A549 (cell line): Measurements from ENCODE around the gene HNF1A. TPM values are rescaled to one million over a fixed set of nuclear protein-coding genes. Genes with fewer than 3 reads are reported as not detected.

Experiments
- ATAC-seq, 2 experiments: fragments of 200-7000 bp in 1 of 2; fragments of >200 bp in 1 of 2; cut with Nextera tagmentation in 1 of 2; cut with Tn5 transposase in 1 of 2; 3 replicates each; pipeline versions ENCODE4 v1.8.0 to v1.9.1; 2018 to 2020; ENCODE audit warnings: mild to moderate bottlenecking in 1 of 2, moderate library complexity in 1 of 2
- CTCF ChIA-PET: fragments of 300-600 bp; sonication (Branson Sonifier 250); formaldehyde crosslinking; extraction: SDS; loops from one replicate; lab custom pipeline; 2021; ENCODE audit warnings: antibody characterized with exemption, inconsistent platforms; lab: Yijun Ruan, JAX
- POLR2A ChIA-PET: fragments of 350-600 bp; formaldehyde crosslinking; extraction: SDS; loops from one replicate; lab custom pipeline; 2021; ENCODE audit warnings: antibody characterized with exemption, inconsistent platforms; lab: Yijun Ruan, JAX
- DNase-seq, 2 experiments: peaks; one replicate each; pipeline versions ENCODE4 v3.0.0 to v3.0.0-alpha.2; 2011 to 2016; ENCODE audit warnings: low read depth in 1 of 2, low spot score in 1 of 2
- FAIRE-seq: peaks from 2 replicates; lab custom pipeline; 2011; peaks lifted over from hg19 to GRCh38; lab: Jason Lieb, UNC
- H3K27ac ChIP-seq, 2 experiments: fragments of >200 bp; sonication (Bioruptor Twin); formaldehyde crosslinking; 3 replicates each; pipeline ENCODE4 v1.5.1; 2016 to 2017
- H3K4me1 ChIP-seq: fragments of >200 bp; sonication (Bioruptor Twin); formaldehyde crosslinking; 3 replicates; pipeline ENCODE4 v1.6.1; 2016
- H3K4me2 ChIP-seq: fragments of >200 bp; sonication (Bioruptor Twin); formaldehyde crosslinking; 3 replicates; pipeline ENCODE4 v1.6.1; 2016
- H3K4me3 ChIP-seq: fragments of >200 bp; sonication (Bioruptor Twin); formaldehyde crosslinking; 3 replicates; pipeline ENCODE4 v1.5.1; 2016
- H3K9me3 ChIP-seq: fragments of >200 bp; sonication (Bioruptor Twin); formaldehyde crosslinking; 3 replicates; pipeline ENCODE4 v1.6.1; 2016
- ATOH8 ChIP-seq: fragments of 250-450 bp; sonication (Bioruptor Pico); IDR thresholded peaks from 2 replicates; pipeline ENCODE4 v1.5.0; 2020; ENCODE audit warnings: low read depth, mild to moderate bottlenecking, moderate library complexity
- CBX8 ChIP-seq: fragments of 200-600 bp; sonication (generic); IDR thresholded peaks from 2 replicates; pipeline ENCODE4 v1.6.1; 2016
- CEBPB ChIP-seq, 2 experiments: fragments of >200 bp in 1 of 2; sonication (Bioruptor Twin) in 1 of 2; formaldehyde crosslinking in 1 of 2; IDR thresholded peaks; 2 replicates each; pipeline ENCODE4 v1.6.1; 2012 to 2016
- CHD2 ChIP-seq: fragments of 150-350 bp; IDR thresholded peaks from 2 replicates; pipeline ENCODE4 v1.6.1; 2014; ENCODE audit warnings: low read length; ENCODE audit not compliant: partially characterized antibody
- CHD4 ChIP-seq: fragments of 200-600 bp; sonication (generic); IDR thresholded peaks from 2 replicates; pipeline ENCODE4 v1.6.1; 2016; ENCODE audit warnings: antibody characterized with exemption, mild to moderate bottlenecking, borderline replicate concordance
- FOSL2 ChIP-seq, 2 experiments: fragments of 450-650 bp in 1 of 2; fragments of >200 bp in 1 of 2; sonication (Bioruptor Twin) in 1 of 2; formaldehyde crosslinking; IDR thresholded peaks; 2 replicates each; pipeline versions ENCODE4 v1.5.0 to v1.6.1; 2016 to 2020; ENCODE audit warnings: mild to moderate bottlenecking in 1 of 2, moderate library complexity in 1 of 2
- GATA3 ChIP-seq: IDR thresholded peaks from 2 replicates; pipeline ENCODE4 v1.6.1; 2012; ENCODE audit warnings: borderline replicate concordance
- HEYL ChIP-seq: fragments of 250-450 bp; sonication (Bioruptor Pico); IDR thresholded peaks from 2 replicates; pipeline ENCODE4 v1.8.0; 2021; ENCODE audit warnings: mild to moderate bottlenecking, moderate library complexity
- HOXB13 ChIP-seq: fragments of 250-450 bp; sonication (Bioruptor Pico); IDR thresholded peaks from 2 replicates; pipeline ENCODE4 v1.5.0; 2020; ENCODE audit warnings: low read depth, mild to moderate bottlenecking, moderate library complexity
- KDM5A ChIP-seq: fragments of 200-600 bp; sonication (generic); IDR thresholded peaks from 2 replicates; pipeline ENCODE4 v1.6.1; 2016; ENCODE audit warnings: antibody characterized with exemption, mild to moderate bottlenecking
- MAFK ChIP-seq: fragments of 450-650 bp; IDR thresholded peaks from 2 replicates; pipeline ENCODE4 v1.6.1; 2014; ENCODE audit not compliant: partially characterized antibody
- PBX3 ChIP-seq: IDR thresholded peaks from 2 replicates; pipeline ENCODE4 v1.6.1; 2012
- USF2 ChIP-seq: fragments of 450-650 bp; IDR thresholded peaks from 2 replicates; pipeline ENCODE4 v1.6.1; 2014; ENCODE audit warnings: antibody characterized with exemption
- ZSCAN20 ChIP-seq: fragments of 250-450 bp; sonication (Bioruptor Pico); IDR thresholded peaks from 2 replicates; pipeline ENCODE4 v1.8.0; 2022; ENCODE audit warnings: mild to moderate bottlenecking, moderate library complexity
- WGBS: methylation state at CpG from one replicate; pipeline ENCODE4 v1.1.6; 2017; ENCODE audit errors: missing lambda C conversion rate; 5-methylcytosine and 5-hydroxymethylcytosine counted together
- polyA plus RNA-seq, 4 experiments: library from polyadenylated mRNA; depleted of rRNA in 3 of 4; stranded (reverse); fragments of >200 nt; fragmentation: RNase III in 1 of 4; extraction: RNeasy Plus Mini Kit Qiagen cat#74134 plus additional on column Dnase treatment in 1 of 4; gene quantifications; 2 replicates in 3 of 4; 3 replicates in 1 of 4; pipeline ENCODE4 v1.2.3, GENCODE V29; 2011 to 2017

HNF1A gene
- polyA plus RNA-seq, 2 of the 4 experiments (the other 2 are of a cell fraction) = 2.6 to 7.3 TPM

GRCh38 chr12:121026274-121027045 lies 48.1 kb downstream of the HNF1A start:
- FAIRE-seq = no peak
- WGBS = 87% methylated on average over 10 of the region's 10 CpGs
- Histone ChIP-seq H3K9me3 (no peaks in the 10 kb centered on the region), H3K27ac (peak overlapping the region; percentile 50 to 68), H3K4me1 (peaks cover 15% of the 10 kb centered on the region), H3K4me3 (no peak overlapping the region), H3K4me2 (peak overlapping the region; percentile 67)
- DNase-seq = no peak
- TF ChIP-seq CEBPB (IDR thresholded peaks at IDR 0.05) (peak; percentile 58 to 76; a peak in 3 of 4 replicates), CHD2 (no peak)
- ChIA-PET CTCF (interaction anchor here (0.6 to 2.4 kb wide), 8 partner anchors 8 to 319 kb away, joined by 3 to 5 read pairs (median 3); no protein-coding TSS in a partner anchor), POLR2A (interaction anchor here (0.7 to 1.0 kb wide), 2 partner anchors 43 to 417 kb away, joined by 3 read pairs; no protein-coding TSS in a partner anchor)
- ATAC-seq = peak; percentile 64 to 72; a peak in 4 of 6 replicates

GRCh38 chr12:121030576-121031212 lies 52.4 kb downstream of the HNF1A start:
- POLR2A ChIA-PET = no interaction called here

GRCh38 chr12:121033625-121034349 lies 55.4 kb downstream of the HNF1A start:
- WGBS = 63% methylated on average over 8 of the region's 10 CpGs
- TF ChIP-seq FOSL2 (IDR thresholded peaks at IDR 0.05) = no peak
- TF ChIP-seq FOSL2 (CRISPR knock-in tag; IDR thresholded peaks at IDR 0.05) = peak; percentile 41; the same call in 1 of the 2 replicates
- TF ChIP-seq ATOH8 (CRISPR knock-in tag) = no peak
- TF ChIP-seq MAFK = no peak
- no peak for TF ChIP-seq CHD4
- TF ChIP-seq, all 56 proteins: peak for 1
- Histone ChIP-seq H3K4me1 (peaks cover 22% of the 10 kb centered on the region), H3K27ac (peak overlapping the region; percentile 46 to 69; a peak in 5 of 6 replicates), H3K4me2 (peak overlapping the region; percentile 55), H3K9me3 (no peaks in the 10 kb centered on the region), H3K4me3 (no peak overlapping the region)
- ChIA-PET CTCF (interaction anchor here (0.9 to 1.8 kb wide), 6 partner anchors 8 to 451 kb away, joined by 3 to 8 read pairs (median 4); no protein-coding TSS in a partner anchor), POLR2A (no interaction called here)
- peak; percentile 42 to 60 for DNase-seq
- no peak for FAIRE-seq
- peak; percentile 51 to 65; a peak in 3 of 6 replicates for ATAC-seq

More at GRCh38 chr12:121030576-121031212, 52.4 kb downstream of the HNF1A start:
- DNase-seq (no peak), ATAC-seq (no peak), FAIRE-seq (no peak)
- 73% methylated on average over 10 of the region's 10 CpGs for WGBS
- Histone ChIP-seq H3K27ac (no peak overlapping the region; a peak in 1 of 6 replicates), H3K4me1 (peaks cover 21% of the 10 kb centered on the region), H3K9me3 (no peaks in the 10 kb centered on the region), H3K4me3 (no peak overlapping the region), H3K4me2 (no peak overlapping the region)
- CTCF ChIA-PET = interaction anchor here (1.1 kb wide), 1 partner anchor 65 kb away, joined by 3 read pairs; no protein-coding TSS in a partner anchor
- TF ChIP-seq USF2 (no peak), KDM5A (no peak)

- DNase-seq (no peak), ATAC-seq (no peak), FAIRE-seq (no peak)
- Histone ChIP-seq H3K9me3 (no peaks in the 10 kb centered on the region), H3K4me2 (peak overlapping the region; percentile 55), H3K27ac (peak overlapping the region; percentile 46 to 69; a peak in 5 of 6 replicates), H3K4me3 (no peak overlapping the region), H3K4me1 (peaks cover 22% of the 10 kb centered on the region)
- no peak for TF ChIP-seq HEYL (CRISPR knock-in tag)
- TF ChIP-seq GATA3 = no peak
- no peak for TF ChIP-seq ZSCAN20 (CRISPR knock-in tag)
- TF ChIP-seq CBX8 = no peak
- no peak for TF ChIP-seq HOXB13 (CRISPR knock-in tag)
- TF ChIP-seq PBX3 = no peak
- TF ChIP-seq ATOH8 (CRISPR knock-in tag) = no peak
- ChIA-PET POLR2A (no interaction called here), CTCF (interaction anchor here (1.1 to 1.8 kb wide), 8 partner anchors 9 to 452 kb away, joined by 3 to 8 read pairs (median 4); no protein-coding TSS in a partner anchor)
- 87% methylated on average over 9 of the region's 9 CpGs for WGBS
Measured at GRCh38 chr12:121034616-121035305, 56.4 kb downstream of the HNF1A start.
